Lower lobe of right lung (tissue), 2 donors: ENCODE measurements around the gene GXYLT2. TPM values are rescaled to one million over a fixed set of nuclear protein-coding genes. Genes with fewer than 3 reads are reported as not detected.

Experiments used
- ATAC-seq, 2 donors: fragments of 200-7000 bp; cut with Tn5 transposase; one replicate each; pipeline ENCODE4 v1.9.1; 2020 to 2022; ENCODE audit warnings: mild to moderate bottlenecking in 2 of 2, moderate library complexity in 2 of 2
- DNase-seq: peaks from one replicate; pipeline ENCODE4 v3.0.0-alpha.2; 2020
- H3K27ac ChIP-seq: fragments of 200-600 bp; one replicate; pipeline ENCODE4 v1.8.0; 2022
- H3K27me3 ChIP-seq: fragments of 200-600 bp; one replicate; pipeline ENCODE4 v1.8.0; 2022; ENCODE audit warnings: low read depth
- H3K36me3 ChIP-seq: fragments of 200-600 bp; one replicate; pipeline ENCODE4 v1.8.0; 2022; ENCODE audit warnings: mild to moderate bottlenecking
- H3K4me1 ChIP-seq: fragments of 200-600 bp; one replicate; pipeline ENCODE4 v1.8.0; 2022
- H3K4me3 ChIP-seq: fragments of 200-600 bp; one replicate; pipeline ENCODE4 v1.8.0; 2022; ENCODE audit warnings: mild to moderate bottlenecking
- H3K9me3 ChIP-seq: fragments of 200-600 bp; one replicate; pipeline ENCODE4 v1.8.0; 2022
- intact Hi-C: fragments of 100-400 bp; cut with DNase I; formaldehyde crosslinking; loops from one replicate; pipeline ENCODE4 v1.11.0; 2022
- total RNA-seq: library from RNA; stranded (reverse); fragmentation: NEBNext Ultra II Directional; extraction: Animal tissue kit (Norgen Biotek cat#: 25700); gene quantifications from one replicate; pipeline ENCODE4 v1.2.1, GENCODE V29; 2021
- TF ChIP-seq, protein P1 (sequence below): fragments of 200-600 bp; IDR thresholded peaks from one replicate; pipeline ENCODE4 v1.8.0; 2022; ENCODE audit warnings: antibody characterized with exemption, mild to moderate bottlenecking
- donor health status: DM: no; HTN: yes; CAD: no; lungs with severe emphysema.

Gene GXYLT2
- total RNA-seq, 1 donor from 2014 or later: 6.7 TPM

DNA sequence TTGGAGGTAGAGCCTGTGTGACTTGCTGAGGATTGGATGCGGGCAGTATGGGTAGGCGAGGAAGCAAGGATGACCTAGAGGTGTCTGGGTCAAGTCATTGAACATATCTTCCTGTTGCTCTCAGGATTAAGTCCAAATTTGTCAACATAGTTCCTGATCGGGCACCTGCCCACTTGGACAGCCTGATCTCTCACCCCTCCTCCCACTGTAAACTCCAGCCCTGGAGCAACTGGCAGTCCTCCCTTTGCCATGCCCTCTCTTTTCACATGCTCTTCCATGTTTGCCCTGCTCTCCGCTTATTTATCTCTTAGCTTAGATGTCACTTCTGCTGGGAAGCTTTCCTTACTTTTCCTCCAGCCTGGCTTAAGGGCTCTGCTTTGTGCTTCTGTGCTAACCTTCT is 61.2 kb downstream of the GXYLT2 start:
- no peak overlapping the region for H3K27ac ChIP-seq
- TF ChIP-seq, protein P1, sequence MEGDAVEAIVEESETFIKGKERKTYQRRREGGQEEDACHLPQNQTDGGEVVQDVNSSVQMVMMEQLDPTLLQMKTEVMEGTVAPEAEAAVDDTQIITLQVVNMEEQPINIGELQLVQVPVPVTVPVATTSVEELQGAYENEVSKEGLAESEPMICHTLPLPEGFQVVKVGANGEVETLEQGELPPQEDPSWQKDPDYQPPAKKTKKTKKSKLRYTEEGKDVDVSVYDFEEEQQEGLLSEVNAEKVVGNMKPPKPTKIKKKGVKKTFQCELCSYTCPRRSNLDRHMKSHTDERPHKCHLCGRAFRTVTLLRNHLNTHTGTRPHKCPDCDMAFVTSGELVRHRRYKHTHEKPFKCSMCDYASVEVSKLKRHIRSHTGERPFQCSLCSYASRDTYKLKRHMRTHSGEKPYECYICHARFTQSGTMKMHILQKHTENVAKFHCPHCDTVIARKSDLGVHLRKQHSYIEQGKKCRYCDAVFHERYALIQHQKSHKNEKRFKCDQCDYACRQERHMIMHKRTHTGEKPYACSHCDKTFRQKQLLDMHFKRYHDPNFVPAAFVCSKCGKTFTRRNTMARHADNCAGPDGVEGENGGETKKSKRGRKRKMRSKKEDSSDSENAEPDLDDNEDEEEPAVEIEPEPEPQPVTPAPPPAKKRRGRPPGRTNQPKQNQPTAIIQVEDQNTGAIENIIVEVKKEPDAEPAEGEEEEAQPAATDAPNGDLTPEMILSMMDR: no peak
- intact Hi-C loops: no loop called here

DNA sequence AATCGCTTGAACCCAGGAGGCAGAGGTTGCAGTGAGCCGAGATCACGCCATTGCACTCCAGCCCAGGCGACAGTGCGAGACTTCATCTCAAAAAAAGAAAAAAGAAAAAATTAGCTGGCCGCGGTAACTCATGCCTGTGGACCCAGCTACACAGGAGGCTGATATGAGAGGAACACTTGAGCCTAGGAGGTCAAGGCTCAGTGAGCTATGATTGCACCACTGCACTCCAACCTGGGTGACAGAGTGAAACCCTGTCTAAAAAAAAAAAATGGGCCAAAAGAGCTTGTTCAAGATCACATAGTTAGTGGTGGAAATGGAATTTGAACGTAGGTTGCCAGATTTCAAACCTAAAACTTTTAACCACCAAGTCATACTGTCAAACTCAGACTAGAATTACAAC is 62.5 kb downstream of the GXYLT2 start:
- no peak overlapping the region for H3K4me3 ChIP-seq
- no peaks in the 10 kb centered on the region for H3K36me3 ChIP-seq
- no peak overlapping the region for H3K27ac ChIP-seq
- H3K27me3 ChIP-seq: no peaks in the 10 kb centered on the region
- H3K9me3 ChIP-seq: no peaks in the 10 kb centered on the region
- ATAC-seq (no peak), DNase-seq (no peak)
- intact Hi-C loops: no loop called here
- TF ChIP-seq, protein P1: no peak
- no peaks in the 10 kb centered on the region for H3K4me1 ChIP-seq

More for the DNA sequence above, 61.2 kb downstream of the GXYLT2 start:
- Histone ChIP-seq H3K36me3 (no peaks in the 10 kb centered on the region), H3K4me1 (no peaks in the 10 kb centered on the region), H3K27me3 (no peaks in the 10 kb centered on the region), H3K4me3 (no peak overlapping the region), H3K9me3 (no peaks in the 10 kb centered on the region)
- no peak for DNase-seq
- ATAC-seq: no peak

- Histone ChIP-seq H3K27me3 (no peaks in the 10 kb centered on the region), H3K27ac (no peak overlapping the region), H3K36me3 (no peaks in the 10 kb centered on the region), H3K4me3 (no peak overlapping the region), H3K4me1 (no peaks in the 10 kb centered on the region), H3K9me3 (no peaks in the 10 kb centered on the region)
- ATAC-seq (no peak), DNase-seq (no peak)
- TF ChIP-seq, protein P1: no peak
- intact Hi-C loops: no loop called here
These were observed 63.0 kb downstream of the GXYLT2 start for GRCh38 chr3:72950801-72951200.

DNA sequence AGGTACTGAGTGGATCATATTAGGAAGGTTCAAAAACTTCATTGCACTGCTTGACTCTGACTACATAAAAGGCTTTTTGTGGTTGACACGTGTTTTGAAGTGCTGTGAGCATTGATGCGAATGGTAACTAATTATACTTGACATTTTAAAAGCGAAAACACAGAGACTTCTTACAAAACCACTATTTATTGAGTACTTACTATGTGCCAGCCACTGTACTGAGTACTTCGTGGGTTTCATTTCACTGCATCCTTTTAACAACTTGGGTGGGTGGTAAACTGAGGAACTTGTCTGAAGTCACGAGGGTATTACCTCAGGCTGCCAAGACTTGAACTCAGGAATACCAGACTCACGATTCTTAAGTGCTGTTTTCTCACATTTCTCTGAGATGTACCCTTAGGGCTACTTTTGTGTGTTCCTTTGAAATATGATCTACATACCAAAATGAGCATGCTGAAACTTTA is 63.4 kb downstream of the GXYLT2 start:
- H3K27me3 ChIP-seq: no peaks in the 10 kb centered on the region
- DNase-seq (no peak), ATAC-seq (no peak)
- intact Hi-C loops: no loop called here
- H3K4me3 ChIP-seq: no peak overlapping the region
- H3K4me1 ChIP-seq: no peaks in the 10 kb centered on the region
- TF ChIP-seq, protein P1: no peak
- no peaks in the 10 kb centered on the region for H3K9me3 ChIP-seq
- H3K27ac ChIP-seq: no peak overlapping the region
- H3K36me3 ChIP-seq: no peaks in the 10 kb centered on the region

DNA sequence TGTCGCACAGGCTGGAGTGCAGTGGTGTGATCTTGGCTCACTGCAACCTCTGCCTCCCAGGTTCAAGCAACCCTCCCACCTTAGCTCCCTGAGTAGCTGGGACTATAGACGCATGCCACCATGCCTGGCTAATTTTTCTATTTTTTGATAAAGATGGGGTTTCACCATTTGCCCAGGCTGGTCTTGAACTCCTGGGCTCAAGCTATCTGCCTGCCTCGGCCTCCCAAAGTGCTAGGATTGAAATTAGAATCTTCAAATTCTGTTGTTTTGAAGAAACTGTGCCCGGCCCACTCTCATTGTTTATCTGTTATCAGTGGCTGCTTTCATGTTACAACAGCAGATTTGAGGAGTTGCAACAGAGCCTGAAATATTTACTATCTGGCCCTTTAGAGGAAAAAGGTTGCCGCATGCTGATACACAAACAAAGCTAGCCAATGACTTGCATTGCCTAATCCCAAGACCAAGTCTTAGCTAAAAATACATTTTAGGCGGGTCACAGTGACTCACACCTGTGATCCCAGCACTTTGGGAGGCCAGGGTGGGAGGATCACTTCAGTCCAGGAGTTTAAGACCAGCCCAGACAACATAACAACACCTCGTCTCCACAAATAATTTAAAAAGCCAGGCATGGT is 65.6 kb downstream of the GXYLT2 start:
- H3K27me3 ChIP-seq: no peaks in the 10 kb centered on the region
- no peaks in the 10 kb centered on the region for H3K4me1 ChIP-seq
- DNase-seq (no peak), ATAC-seq (no peak)
- H3K27ac ChIP-seq: no peak overlapping the region
- intact Hi-C loops: no loop called here
- no peak overlapping the region for H3K4me3 ChIP-seq
- no peaks in the 10 kb centered on the region for H3K36me3 ChIP-seq
- TF ChIP-seq, protein P1: no peak
- no peaks in the 10 kb centered on the region for H3K9me3 ChIP-seq
